ENCODE results near the gene CAMK1D. TPM values are rescaled to one million over a fixed set of nuclear protein-coding genes. Genes with fewer than 3 reads are reported as not detected.

Gene CAMK1D
- total RNA-seq, 1 experiment from 2014 or later = 10.2 TPM

DNA sequence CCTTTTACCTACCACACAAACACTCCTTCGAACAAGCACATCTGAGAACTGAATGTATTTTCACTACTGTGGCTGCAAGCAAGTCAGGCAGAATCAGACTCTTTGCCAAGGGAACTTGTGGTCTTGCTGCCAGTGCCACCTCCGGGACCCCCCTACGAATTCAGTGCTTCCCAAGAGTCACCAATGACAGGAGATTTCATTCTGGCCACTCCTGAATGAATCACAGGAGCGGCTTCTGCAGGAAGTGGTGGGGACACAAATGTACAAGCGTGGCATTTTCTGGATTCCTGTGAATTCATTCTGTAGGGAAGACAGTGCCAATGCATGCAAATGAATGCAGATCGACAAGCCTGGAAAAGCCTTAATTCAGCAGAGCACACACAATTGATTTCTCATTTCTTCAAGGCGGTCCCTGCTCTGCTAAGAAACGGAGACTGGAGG lies 161.2 kb downstream of the CAMK1D start:
- CTCF ChIA-PET = no interaction called here
- Mint-ChIP-seq H3K4me1 (peaks cover 24% of the 10 kb centered on the region), H3K9me3 (peaks cover 9% of the 10 kb centered on the region; the same call in 1 of the 2 replicates), H3K27ac (peak overlapping the region; percentile 59; the same call in 1 of the 2 replicates), H3K4me3 (no peak overlapping the region), H3K36me3 (no peaks in the 10 kb centered on the region), H3K27me3 (ENCODE audit: low read depth) (no peaks in the 10 kb centered on the region)
- no peak for TF ChIP-seq TCF7 (CRISPR knock-in tag; IDR thresholded peaks at IDR 0.05; ENCODE audit: low read depth)
- TF ChIP-seq, protein P1, sequence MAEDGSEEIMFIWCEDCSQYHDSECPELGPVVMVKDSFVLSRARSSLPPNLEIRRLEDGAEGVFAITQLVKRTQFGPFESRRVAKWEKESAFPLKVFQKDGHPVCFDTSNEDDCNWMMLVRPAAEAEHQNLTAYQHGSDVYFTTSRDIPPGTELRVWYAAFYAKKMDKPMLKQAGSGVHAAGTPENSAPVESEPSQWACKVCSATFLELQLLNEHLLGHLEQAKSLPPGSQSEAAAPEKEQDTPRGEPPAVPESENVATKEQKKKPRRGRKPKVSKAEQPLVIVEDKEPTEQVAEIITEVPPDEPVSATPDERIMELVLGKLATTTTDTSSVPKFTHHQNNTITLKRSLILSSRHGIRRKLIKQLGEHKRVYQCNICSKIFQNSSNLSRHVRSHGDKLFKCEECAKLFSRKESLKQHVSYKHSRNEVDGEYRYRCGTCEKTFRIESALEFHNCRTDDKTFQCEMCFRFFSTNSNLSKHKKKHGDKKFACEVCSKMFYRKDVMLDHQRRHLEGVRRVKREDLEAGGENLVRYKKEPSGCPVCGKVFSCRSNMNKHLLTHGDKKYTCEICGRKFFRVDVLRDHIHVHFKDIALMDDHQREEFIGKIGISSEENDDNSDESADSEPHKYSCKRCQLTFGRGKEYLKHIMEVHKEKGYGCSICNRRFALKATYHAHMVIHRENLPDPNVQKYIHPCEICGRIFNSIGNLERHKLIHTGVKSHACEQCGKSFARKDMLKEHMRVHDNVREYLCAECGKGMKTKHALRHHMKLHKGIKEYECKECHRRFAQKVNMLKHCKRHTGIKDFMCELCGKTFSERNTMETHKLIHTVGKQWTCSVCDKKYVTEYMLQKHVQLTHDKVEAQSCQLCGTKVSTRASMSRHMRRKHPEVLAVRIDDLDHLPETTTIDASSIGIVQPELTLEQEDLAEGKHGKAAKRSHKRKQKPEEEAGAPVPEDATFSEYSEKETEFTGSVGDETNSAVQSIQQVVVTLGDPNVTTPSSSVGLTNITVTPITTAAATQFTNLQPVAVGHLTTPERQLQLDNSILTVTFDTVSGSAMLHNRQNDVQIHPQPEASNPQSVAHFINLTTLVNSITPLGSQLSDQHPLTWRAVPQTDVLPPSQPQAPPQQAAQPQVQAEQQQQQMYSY (CRISPR knock-in tag; IDR thresholded peaks at IDR 0.05) = 0 out of 2 replicates have a peak, but pooled peaks have one; percentile 43
- POLR2A ChIA-PET = no interaction called here
- ATAC-seq = no peak
- DNase-seq (ENCODE audit: low spot score) = no peak

- Mint-ChIP-seq H3K4me3 (no peak overlapping the region), H3K27ac (peak overlapping the region; percentile 38; the same call in 1 of the 2 replicates), H3K4me1 (peaks cover 24% of the 10 kb centered on the region), H3K27me3 (ENCODE audit: low read depth) (no peaks in the 10 kb centered on the region), H3K9me3 (peaks cover 9% of the 10 kb centered on the region; the same call in 1 of the 2 replicates), H3K36me3 (no peaks in the 10 kb centered on the region)
- DNase-seq (ENCODE audit: low spot score) = no peak
- CTCF ChIA-PET = no interaction called here
- POLR2A ChIA-PET = no interaction called here
- ATAC-seq = no peak
- TF ChIP-seq SOX15 (CRISPR knock-in tag; IDR thresholded peaks at IDR 0.05) (no peak), EMX1 (CRISPR knock-in tag; IDR thresholded peaks at IDR 0.05) (no peak), ZNF396 (CRISPR knock-in tag; IDR thresholded peaks at IDR 0.05; ENCODE audit: borderline replicate concordance) (no peak), CREM (CRISPR knock-in tag; IDR thresholded peaks at IDR 0.05) (no peak), FOXP4 (CRISPR knock-in tag; IDR thresholded peaks at IDR 0.05) (no peak), ZNF219 (CRISPR knock-in tag; IDR thresholded peaks at IDR 0.05; ENCODE audit: borderline replicate concordance) (no peak), MYBL2 (CRISPR knock-in tag; IDR thresholded peaks at IDR 0.05) (no peak), ZNF263 (CRISPR knock-in tag; IDR thresholded peaks at IDR 0.05; ENCODE audit: low read depth) (no peak), FOXK1 (CRISPR knock-in tag; IDR thresholded peaks at IDR 0.05) (no peak), CREB1 (CRISPR knock-in tag; IDR thresholded peaks at IDR 0.05) (no peak), ZSCAN18 (CRISPR knock-in tag; IDR thresholded peaks at IDR 0.05) (no peak), ZNF425 (CRISPR knock-in tag; conservative IDR thresholded peaks at IDR 0.05) (no peak), ZNF423 (CRISPR knock-in tag; IDR thresholded peaks at IDR 0.05) (no peak), MAX (CRISPR knock-in tag; IDR thresholded peaks at IDR 0.05) (no peak)
- TF ChIP-seq, protein P2, sequence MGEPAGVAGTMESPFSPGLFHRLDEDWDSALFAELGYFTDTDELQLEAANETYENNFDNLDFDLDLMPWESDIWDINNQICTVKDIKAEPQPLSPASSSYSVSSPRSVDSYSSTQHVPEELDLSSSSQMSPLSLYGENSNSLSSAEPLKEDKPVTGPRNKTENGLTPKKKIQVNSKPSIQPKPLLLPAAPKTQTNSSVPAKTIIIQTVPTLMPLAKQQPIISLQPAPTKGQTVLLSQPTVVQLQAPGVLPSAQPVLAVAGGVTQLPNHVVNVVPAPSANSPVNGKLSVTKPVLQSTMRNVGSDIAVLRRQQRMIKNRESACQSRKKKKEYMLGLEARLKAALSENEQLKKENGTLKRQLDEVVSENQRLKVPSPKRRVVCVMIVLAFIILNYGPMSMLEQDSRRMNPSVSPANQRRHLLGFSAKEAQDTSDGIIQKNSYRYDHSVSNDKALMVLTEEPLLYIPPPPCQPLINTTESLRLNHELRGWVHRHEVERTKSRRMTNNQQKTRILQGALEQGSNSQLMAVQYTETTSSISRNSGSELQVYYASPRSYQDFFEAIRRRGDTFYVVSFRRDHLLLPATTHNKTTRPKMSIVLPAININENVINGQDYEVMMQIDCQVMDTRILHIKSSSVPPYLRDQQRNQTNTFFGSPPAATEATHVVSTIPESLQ (CRISPR knock-in tag; IDR thresholded peaks at IDR 0.05) = no peak
- TF ChIP-seq, protein P3, sequence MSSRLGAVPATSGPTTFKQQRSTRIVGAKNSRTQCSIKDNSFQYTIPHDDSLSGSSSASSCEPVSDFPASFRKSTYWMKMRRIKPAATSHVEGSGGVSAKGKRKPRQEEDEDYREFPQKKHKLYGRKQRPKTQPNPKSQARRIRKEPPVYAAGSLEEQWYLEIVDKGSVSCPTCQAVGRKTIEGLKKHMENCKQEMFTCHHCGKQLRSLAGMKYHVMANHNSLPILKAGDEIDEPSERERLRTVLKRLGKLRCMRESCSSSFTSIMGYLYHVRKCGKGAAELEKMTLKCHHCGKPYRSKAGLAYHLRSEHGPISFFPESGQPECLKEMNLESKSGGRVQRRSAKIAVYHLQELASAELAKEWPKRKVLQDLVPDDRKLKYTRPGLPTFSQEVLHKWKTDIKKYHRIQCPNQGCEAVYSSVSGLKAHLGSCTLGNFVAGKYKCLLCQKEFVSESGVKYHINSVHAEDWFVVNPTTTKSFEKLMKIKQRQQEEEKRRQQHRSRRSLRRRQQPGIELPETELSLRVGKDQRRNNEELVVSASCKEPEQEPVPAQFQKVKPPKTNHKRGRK (CRISPR knock-in tag; IDR thresholded peaks at IDR 0.05; ENCODE audit: borderline replicate concordance) = no peak
Measured at GRCh38 chr10:12510984-12511383, 161.6 kb downstream of the CAMK1D start.

Data from WTC11 (cell line).